Tibial nerve (tissue), 4 donors: ENCODE results near the gene MYOG. TPM values are rescaled to one million over a fixed set of nuclear protein-coding genes. Genes with fewer than 3 reads are reported as not detected.

ENCODE experiments used
- DNase-seq, 2 donors: peaks; one replicate each; pipeline ENCODE4 v3.0.0-alpha.2; 2019; ENCODE audit warnings: low spot score in 2 of 2
- H3K27ac ChIP-seq, 4 donors: fragments of 200-600 bp; sonication (generic) in 3 of 4; one replicate each; pipeline ENCODE4 v1.5.1; 2017 to 2019; ENCODE audit warnings: mild to moderate bottlenecking in 1 of 4
- H3K27me3 ChIP-seq, 2 donors: fragments of 200-600 bp; sonication (generic) in 1 of 2; one replicate each; pipeline versions ENCODE4 v1.5.1 to v1.6.0; 2017 to 2019
- H3K36me3 ChIP-seq, 3 donors: fragments of 200-600 bp; sonication (generic); one replicate each; pipeline ENCODE4 v1.5.1; 2018 to 2019
- H3K4me1 ChIP-seq, 4 donors: fragments of 200-600 bp; sonication (generic) in 3 of 4; one replicate each; pipeline ENCODE4 v1.5.1; 2017 to 2019
- H3K4me3 ChIP-seq, 4 donors: fragments of 200-600 bp; sonication (generic) in 3 of 4; one replicate each; pipeline ENCODE4 v1.5.1; 2017 to 2019; ENCODE audit warnings: mild to moderate bottlenecking in 1 of 4, moderate library complexity in 1 of 4
- H3K9me3 ChIP-seq, 4 donors: fragments of 200-600 bp; sonication (generic) in 3 of 4; one replicate each; pipeline ENCODE4 v1.5.1; 2017 to 2019
- CTCF ChIP-seq, 5 experiments: fragments of 200-600 bp in 3 of 5; fragments of 450-650 bp in 2 of 5; sonication (generic) in 3 of 5; IDR thresholded peaks; one replicate each; pipeline ENCODE4 v1.5.1; 2016 to 2019; ENCODE audit warnings: antibody characterized with exemption in 5 of 5, mild to moderate bottlenecking in 3 of 5, moderate library complexity in 2 of 5
- EP300 ChIP-seq, 2 donors: sonication (generic); formaldehyde crosslinking; IDR thresholded peaks; one replicate each; pipeline ENCODE4 v1.6.1; 2017; ENCODE audit warnings: antibody characterized with exemption in 2 of 2, mild to moderate bottlenecking in 1 of 2
- POLR2A ChIP-seq, 2 donors: fragments of 450-650 bp; IDR thresholded peaks; one replicate each; pipeline ENCODE4 v1.6.1; 2017; ENCODE audit warnings: antibody characterized with exemption in 2 of 2, mild to moderate bottlenecking in 2 of 2, moderate library complexity in 2 of 2
- WGBS, 2 donors: methylation state at CpG; one replicate each; pipeline ENCODE4 v1.1.5; 2018; 5-methylcytosine and 5-hydroxymethylcytosine counted together
- total RNA-seq, 4 donors: library from RNA; depleted of rRNA; stranded (reverse); fragments of >200 nt; gene quantifications; one replicate each; pipeline ENCODE4 v1.1.0, GENCODE V29; 2016

The MYOG gene
- total RNA-seq, 4 donors from 2014 or later, result not detected

DNA sequence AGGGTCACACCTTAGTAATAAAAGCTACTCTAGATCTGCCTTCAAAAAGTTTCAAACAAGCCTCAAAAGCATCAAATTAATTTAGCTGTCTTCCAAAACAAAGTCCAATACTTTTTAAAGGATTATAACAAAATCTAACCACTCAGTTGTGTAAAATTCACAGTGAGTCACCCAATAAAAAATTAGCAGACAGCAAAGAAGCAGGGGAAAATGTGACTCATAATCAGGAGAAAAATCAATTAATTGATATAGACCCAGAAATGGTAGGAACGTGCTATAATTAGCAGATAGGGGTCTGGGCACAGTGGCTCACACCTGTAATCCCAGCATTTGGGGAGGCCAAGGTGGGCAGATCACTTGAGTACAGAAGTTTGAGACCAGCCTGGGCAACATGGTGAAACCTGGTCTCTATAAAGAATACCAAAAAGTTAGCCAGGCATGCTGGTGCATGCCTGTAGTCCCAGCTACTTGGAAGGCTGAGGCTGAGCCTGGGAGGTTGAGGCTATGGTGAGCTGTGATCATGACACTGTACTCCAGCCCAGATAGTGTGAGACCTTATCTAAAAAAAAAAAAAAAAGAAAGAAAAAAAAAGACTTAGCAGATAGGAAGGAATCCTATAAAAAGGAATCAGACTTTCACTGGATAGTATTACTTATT, 8.1 kb upstream of the MYOG start:
- H3K27me3 ChIP-seq, result no peaks in the 10 kb centered on the region
- no peak for DNase-seq
- H3K27ac ChIP-seq, result no peak overlapping the region
- TF ChIP-seq POLR2A (IDR thresholded peaks at IDR 0.05) (no peak), EP300 (IDR thresholded peaks at IDR 0.05) (no peak), CTCF (IDR thresholded peaks at IDR 0.05) (no peak)
- H3K4me1 ChIP-seq, result no peaks in the 10 kb centered on the region
- no peaks in the 10 kb centered on the region for H3K36me3 ChIP-seq
- WGBS, 2 donors, result 84 to 93% methylated on average over 1 of the region's 1 CpG
- peaks cover 0 to 21% (median 5%) of the 10 kb centered on the region in 4 donors for H3K9me3 ChIP-seq
- no peak overlapping the region for H3K4me3 ChIP-seq

- no peak for DNase-seq
- no peak overlapping the region for H3K4me3 ChIP-seq
- no peak overlapping the region for H3K27ac ChIP-seq
- TF ChIP-seq CTCF (IDR thresholded peaks at IDR 0.05), result no peak
- TF ChIP-seq EP300 (IDR thresholded peaks at IDR 0.05), result no peak
- no peak for TF ChIP-seq POLR2A (IDR thresholded peaks at IDR 0.05)
- no peaks in the 10 kb centered on the region for H3K27me3 ChIP-seq
- H3K4me1 ChIP-seq, result no peaks in the 10 kb centered on the region
- H3K9me3 ChIP-seq, result peaks cover 0 to 21% (median 5%) of the 10 kb centered on the region in 4 donors
- WGBS, 2 donors, result 76 to 77% methylated on average over 6 of the region's 6 CpGs
- no peaks in the 10 kb centered on the region for H3K36me3 ChIP-seq
These were observed 6.0 kb upstream of the MYOG start for GRCh38 chr1:203091761-203092330.

DNA sequence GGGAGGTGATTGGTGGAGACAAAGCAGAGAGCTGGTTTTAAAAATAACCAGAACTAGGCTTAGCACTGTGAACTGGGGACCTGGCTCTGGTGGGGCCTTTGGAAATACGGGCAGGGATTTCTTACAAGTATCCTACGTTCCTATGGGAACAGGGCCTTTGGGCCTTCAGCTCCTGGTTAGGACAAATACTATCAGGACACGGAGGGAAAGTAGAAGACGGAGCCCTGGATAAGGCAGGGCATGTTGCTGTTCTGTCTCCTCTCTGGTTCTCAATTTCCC, 5.3 kb upstream of the MYOG start:
- TF ChIP-seq CTCF (IDR thresholded peaks at IDR 0.05), result no peak
- TF ChIP-seq EP300 (IDR thresholded peaks at IDR 0.05), result no peak
- no peak for TF ChIP-seq POLR2A (IDR thresholded peaks at IDR 0.05)
- H3K27me3 ChIP-seq, result no peaks in the 10 kb centered on the region
- H3K4me1 ChIP-seq, result no peaks in the 10 kb centered on the region
- no peak for DNase-seq
- no peak overlapping the region for H3K27ac ChIP-seq
- 68 to 92% methylated on average over 4 of the region's 4 CpGs for WGBS, 2 donors
- peaks cover 0 to 20% (median 5%) of the 10 kb centered on the region in 4 donors for H3K9me3 ChIP-seq
- H3K36me3 ChIP-seq, result no peaks in the 10 kb centered on the region
- H3K4me3 ChIP-seq, result no peak overlapping the region

DNA sequence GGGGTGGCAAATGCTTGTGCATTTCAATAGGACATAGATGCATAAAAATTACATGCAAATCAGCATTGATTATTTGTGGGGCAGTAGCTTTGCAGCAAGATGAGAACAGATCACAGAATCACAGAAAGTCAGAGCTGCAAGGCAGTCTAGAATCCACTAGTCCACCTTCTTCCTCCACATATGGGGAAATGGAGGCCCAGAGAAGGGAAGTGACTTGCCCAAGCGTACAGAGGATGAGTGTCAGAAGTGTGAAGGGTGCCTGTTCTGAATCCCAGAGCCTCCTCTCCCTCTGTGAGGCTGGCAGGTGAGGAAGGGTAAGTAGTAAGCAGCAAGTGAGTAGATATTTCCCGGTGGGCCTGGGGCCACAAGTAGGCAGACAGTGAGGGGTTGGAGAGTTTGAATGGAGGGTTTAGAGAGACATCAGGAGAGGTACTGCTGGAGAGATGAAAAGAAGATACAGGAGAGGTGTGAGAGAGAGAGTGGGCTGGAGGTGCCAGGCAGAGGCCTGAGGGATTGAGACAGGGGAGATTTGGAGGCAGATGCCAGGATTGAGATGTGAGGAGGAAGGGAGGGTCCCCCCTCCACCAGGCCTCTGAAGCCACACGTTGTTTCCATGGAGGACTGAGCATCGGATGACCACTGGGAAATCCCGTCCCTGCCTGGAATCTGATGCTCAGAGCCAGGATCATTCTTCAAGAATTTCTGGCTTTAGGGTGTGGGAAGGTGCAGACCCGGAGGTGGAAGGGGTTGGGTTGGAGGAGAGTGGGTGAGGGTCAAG, 4.8 kb upstream of the MYOG start:
- H3K27ac ChIP-seq, result no peak overlapping the region
- no peaks in the 10 kb centered on the region for H3K36me3 ChIP-seq
- no peaks in the 10 kb centered on the region for H3K27me3 ChIP-seq
- TF ChIP-seq EP300 (IDR thresholded peaks at IDR 0.05) (no peak), CTCF (IDR thresholded peaks at IDR 0.05) (no peak), POLR2A (IDR thresholded peaks at IDR 0.05) (no peak)
- 46 to 65% methylated on average over 6 of the region's 6 CpGs for WGBS, 2 donors
- no peaks in the 10 kb centered on the region for H3K4me1 ChIP-seq
- no peak overlapping the region for H3K4me3 ChIP-seq
- no peak for DNase-seq
- peaks cover 0 to 15% (median 3%) of the 10 kb centered on the region in 4 donors for H3K9me3 ChIP-seq

DNA sequence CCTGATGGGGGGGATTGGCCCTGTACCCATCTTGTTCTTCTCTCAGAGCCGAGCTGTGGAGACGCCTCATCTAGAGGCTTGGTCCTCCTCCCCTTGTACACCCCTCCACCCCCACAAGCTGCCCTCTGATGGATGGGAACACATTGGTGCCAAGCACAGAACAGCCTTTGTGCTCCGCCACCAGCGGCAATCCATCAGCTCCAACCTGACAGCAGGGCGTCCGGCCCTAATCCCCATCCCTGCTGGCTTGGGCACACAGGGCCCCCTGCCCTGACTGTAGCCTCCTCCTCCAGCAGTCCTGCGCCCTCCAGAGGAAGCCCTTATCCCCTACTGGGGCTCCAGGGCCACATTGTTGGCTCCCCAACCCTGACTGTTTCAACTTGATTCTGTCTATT, 3.8 kb upstream of the MYOG start:
- 38 to 54% methylated on average over 7 of the region's 7 CpGs for WGBS, 2 donors

More for the DNA sequence above, 3.8 kb upstream of the MYOG start:
- TF ChIP-seq CTCF (IDR thresholded peaks at IDR 0.05) (no peak), POLR2A (IDR thresholded peaks at IDR 0.05) (no peak), EP300 (IDR thresholded peaks at IDR 0.05) (no peak)
- Histone ChIP-seq H3K36me3 (no peaks in the 10 kb centered on the region), H3K9me3 (peaks cover 0 to 5% (median 0%) of the 10 kb centered on the region in 4 donors), H3K4me3 (no peak overlapping the region), H3K4me1 (no peaks in the 10 kb centered on the region), H3K27me3 (no peaks in the 10 kb centered on the region), H3K27ac (no peak overlapping the region)
- DNase-seq, result no peak
